CD14-positive monocyte (primary cell): Measurements from ENCODE around the gene ZCCHC14. TPM values are rescaled to one million over a fixed set of nuclear protein-coding genes. Genes with fewer than 3 reads are reported as not detected.

Experiments used
- DNase-seq, 3 donors: peaks; one replicate each; pipeline ENCODE4 v3.0.0-alpha.2; 2011 to 2022
- H2AFZ ChIP-seq: 2 replicates; pipeline ENCODE4 v1.6.0; 2012; ENCODE audit warnings: mild to moderate bottlenecking, low read depth, low read length, inconsistent platforms; ENCODE audit not compliant: insufficient read depth, poor library complexity, severe bottlenecking
- H3K27ac ChIP-seq, 2 donors: 1 replicate in 1 of 2; 2 replicates in 1 of 2; pipeline ENCODE4 v1.5.1; 2012 to 2013; ENCODE audit warnings: low read length in 2 of 2, control low read depth in 1 of 2, inconsistent platforms in 1 of 2, low read depth in 1 of 2, mild to moderate bottlenecking in 1 of 2
- H3K27me3 ChIP-seq, 2 donors: one replicate each; pipeline versions ENCODE4 v1.6.0 to v1.6.1; 2011 to 2013; ENCODE audit warnings: low read length in 2 of 2; ENCODE audit not compliant: control insufficient read depth in 2 of 2, insufficient read depth in 2 of 2
- H3K36me3 ChIP-seq, 2 donors: replicated peaks in 1 of 2; 1 replicate in 1 of 2; 2 replicates in 1 of 2; pipeline versions ENCODE4 v1.5.1 to v1.6.1; 2012 to 2013; ENCODE audit warnings: low read length in 2 of 2, control low read depth in 1 of 2, inconsistent platforms in 1 of 2, mild to moderate bottlenecking in 1 of 2; ENCODE audit not compliant: insufficient read depth in 2 of 2, control insufficient read depth in 1 of 2
- H3K4me1 ChIP-seq, 2 donors: 1 replicate in 1 of 2; 2 replicates in 1 of 2; pipeline versions ENCODE4 v1.5.1 to v1.6.1; 2012 to 2013; ENCODE audit warnings: low read length in 2 of 2, control low read depth in 1 of 2, inconsistent platforms in 1 of 2, mild to moderate bottlenecking in 1 of 2, moderate library complexity in 1 of 2; ENCODE audit not compliant: insufficient read depth in 2 of 2, control insufficient read depth in 1 of 2
- H3K4me2 ChIP-seq: replicated peaks from 2 replicates; pipeline ENCODE3; 2012; ENCODE audit warnings: low read length, moderate library complexity, mild to moderate bottlenecking; ENCODE audit not compliant: poor library complexity, severe bottlenecking; ENCODE audit errors: extremely low read depth
- H3K4me3 ChIP-seq, 3 experiments: fragments of 200-600 bp in 1 of 3; sonication (generic) in 1 of 3; replicated peaks in 1 of 3; 1 replicate in 2 of 3; 2 replicates in 1 of 3; pipeline ENCODE4 v1.5.1; 2011 to 2013; ENCODE audit warnings: low read length in 3 of 3, mild to moderate bottlenecking in 3 of 3, control low read depth in 2 of 3, low read depth in 2 of 3, inconsistent platforms in 1 of 3, moderate library complexity in 1 of 3
- H3K79me2 ChIP-seq: 2 replicates; pipeline ENCODE4 v1.6.0; 2012; ENCODE audit warnings: mild to moderate bottlenecking, control low read depth, inconsistent platforms, low read length, moderate library complexity; ENCODE audit not compliant: insufficient read depth
- H3K9ac ChIP-seq: 2 replicates; pipeline ENCODE4 v1.6.0; 2017; ENCODE audit warnings: low read length, mild to moderate bottlenecking; ENCODE audit not compliant: insufficient read depth, poor library complexity, severe bottlenecking
- H3K9me3 ChIP-seq, 2 donors: replicated peaks in 1 of 2; 1 replicate in 1 of 2; 2 replicates in 1 of 2; pipeline versions ENCODE4 v1.5.1 to v1.6.1; 2012 to 2013; ENCODE audit warnings: low read length in 2 of 2, control low read depth in 1 of 2; ENCODE audit not compliant: control insufficient read depth in 1 of 2, insufficient read depth in 1 of 2
- H4K20me1 ChIP-seq: 2 replicates; pipeline ENCODE4 v1.6.0; 2012; ENCODE audit warnings: mild to moderate bottlenecking, low read length, control low read depth, moderate library complexity; ENCODE audit not compliant: insufficient read depth
- H3K27ac Mint-ChIP-seq, 7 donors: one replicate each; pipeline ENCODE4 v1.8.0; 2020; ENCODE audit warnings: mild to moderate bottlenecking in 7 of 7, mixed read lengths in 7 of 7, moderate library complexity in 6 of 7, inconsistent platforms in 2 of 7
- H3K27me3 Mint-ChIP-seq, 3 donors: one replicate each; pipeline ENCODE4 v1.8.0; 2021 to 2022; ENCODE audit warnings: low read depth in 3 of 3, mild to moderate bottlenecking in 3 of 3, mixed read lengths in 3 of 3, moderate library complexity in 3 of 3, inconsistent platforms in 1 of 3
- H3K36me3 Mint-ChIP-seq, 2 donors: one replicate each; pipeline ENCODE4 v1.8.0; 2020; ENCODE audit warnings: mixed read lengths in 2 of 2, inconsistent platforms in 1 of 2, mild to moderate bottlenecking in 1 of 2
- H3K4me1 Mint-ChIP-seq: one replicate; pipeline ENCODE4 v1.8.0; 2020; ENCODE audit warnings: mild to moderate bottlenecking, mixed read lengths
- H3K4me3 Mint-ChIP-seq, 2 donors: one replicate each; pipeline ENCODE4 v1.8.0; 2020; ENCODE audit warnings: mild to moderate bottlenecking in 2 of 2, mixed read lengths in 2 of 2, moderate library complexity in 1 of 2
- H3K9me3 Mint-ChIP-seq, 7 donors: one replicate each; pipeline ENCODE4 v1.8.0; 2020 to 2022; ENCODE audit warnings: mixed read lengths in 7 of 7, mild to moderate bottlenecking in 6 of 7, moderate library complexity in 6 of 7, inconsistent platforms in 2 of 7
- WGBS: methylation state at CpG from one replicate; pipeline ENCODE4 v1.1.5; 2013; ENCODE audit warnings: missing lambda C conversion rate; ENCODE audit not compliant: insufficient coverage; 5-methylcytosine and 5-hydroxymethylcytosine counted together
- intact Hi-C, 2 donors: fragments of 100-400 bp; cut with micrococcal nuclease; formaldehyde crosslinking; loops; one replicate each; pipeline versions ENCODE4 v1.15.0 to v1.15.1; 2023
- polyA plus RNA-seq, 3 donors: library from polyadenylated mRNA; depleted of rRNA in 1 of 3; unstranded in 2 of 3; stranded (reverse) in 1 of 3; fragments of 300-500 nt in 2 of 3; fragments of >200 nt in 1 of 3; fragmentation: Illumina TruSeq in 2 of 3; gene quantifications; 1 replicate in 2 of 3; 2 replicates in 1 of 3; pipeline ENCODE4 v1.2.3, GENCODE V29; 2012 to 2021
- TF ChIP-seq, protein P1 (sequence below): fragments of 200-600 bp; IDR thresholded peaks from one replicate; pipeline ENCODE4 v1.8.0; 2022; ENCODE audit warnings: antibody characterized with exemption, mild to moderate bottlenecking

Gene ZCCHC14
- polyA plus RNA-seq, 3 donors = 0.11 to 4.0 (median 0.22) TPM

DNA sequence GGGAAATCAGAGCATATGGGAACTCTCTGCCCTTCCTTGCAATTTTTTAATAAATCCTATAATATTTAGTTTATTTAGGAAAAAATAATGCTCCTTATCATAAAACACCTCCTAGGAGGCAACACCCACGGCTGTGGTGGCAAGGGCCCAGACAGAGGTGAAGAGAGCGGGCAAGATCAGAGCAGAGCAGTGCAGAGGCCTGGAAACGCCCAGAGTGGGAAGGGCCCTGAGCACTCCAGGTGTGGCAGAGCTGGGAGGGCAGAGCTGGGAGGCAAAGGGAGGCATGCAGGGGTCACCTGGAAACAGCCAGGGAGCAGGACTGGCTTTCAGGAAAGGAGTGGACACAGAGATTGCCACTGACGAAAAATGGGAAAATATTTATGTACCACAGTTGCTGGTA is 126.5 kb downstream of the ZCCHC14 start:
- H4K20me1 ChIP-seq = peaks cover 82% of the 10 kb centered on the region
- no peak for DNase-seq
- peaks cover 0 to 12% of the 10 kb centered on the region in 2 donors for H3K9me3 ChIP-seq
- TF ChIP-seq, protein P1, sequence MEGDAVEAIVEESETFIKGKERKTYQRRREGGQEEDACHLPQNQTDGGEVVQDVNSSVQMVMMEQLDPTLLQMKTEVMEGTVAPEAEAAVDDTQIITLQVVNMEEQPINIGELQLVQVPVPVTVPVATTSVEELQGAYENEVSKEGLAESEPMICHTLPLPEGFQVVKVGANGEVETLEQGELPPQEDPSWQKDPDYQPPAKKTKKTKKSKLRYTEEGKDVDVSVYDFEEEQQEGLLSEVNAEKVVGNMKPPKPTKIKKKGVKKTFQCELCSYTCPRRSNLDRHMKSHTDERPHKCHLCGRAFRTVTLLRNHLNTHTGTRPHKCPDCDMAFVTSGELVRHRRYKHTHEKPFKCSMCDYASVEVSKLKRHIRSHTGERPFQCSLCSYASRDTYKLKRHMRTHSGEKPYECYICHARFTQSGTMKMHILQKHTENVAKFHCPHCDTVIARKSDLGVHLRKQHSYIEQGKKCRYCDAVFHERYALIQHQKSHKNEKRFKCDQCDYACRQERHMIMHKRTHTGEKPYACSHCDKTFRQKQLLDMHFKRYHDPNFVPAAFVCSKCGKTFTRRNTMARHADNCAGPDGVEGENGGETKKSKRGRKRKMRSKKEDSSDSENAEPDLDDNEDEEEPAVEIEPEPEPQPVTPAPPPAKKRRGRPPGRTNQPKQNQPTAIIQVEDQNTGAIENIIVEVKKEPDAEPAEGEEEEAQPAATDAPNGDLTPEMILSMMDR = no peak
- intact Hi-C loops = no loop called here
- H3K4me1 ChIP-seq = peaks cover 13 to 18% of the 10 kb centered on the region in 2 donors
- H3K4me2 ChIP-seq = no peak overlapping the region
- peaks cover 0 to 32% (median 7%) of the 10 kb centered on the region in 7 donors for H3K9me3 Mint-ChIP-seq
- peak overlapping the region in 1 of 7 donors; percentile 6 for H3K27ac Mint-ChIP-seq
- H3K79me2 ChIP-seq = no peaks in the 10 kb centered on the region
- peaks cover 25% of the 10 kb centered on the region for H3K4me1 Mint-ChIP-seq
- H2AFZ ChIP-seq = no peak overlapping the region
- peaks cover 50 to 81% of the 10 kb centered on the region in 2 donors for H3K27me3 ChIP-seq
- H3K27ac ChIP-seq = no peak overlapping the region
- H3K36me3 ChIP-seq = peaks cover 0 to 4% of the 10 kb centered on the region in 2 donors
- H3K36me3 Mint-ChIP-seq = peaks cover 44 to 51% of the 10 kb centered on the region in 2 donors
- H3K4me3 ChIP-seq = no peak overlapping the region
- H3K4me3 Mint-ChIP-seq = peak overlapping the region in 1 of 2 donors; percentile 82
- H3K9ac ChIP-seq = no peak overlapping the region
- peaks cover 83 to 94% (median 85%) of the 10 kb centered on the region in 3 donors for H3K27me3 Mint-ChIP-seq
- WGBS = 97% methylated on average over 4 of the region's 4 CpGs

DNA sequence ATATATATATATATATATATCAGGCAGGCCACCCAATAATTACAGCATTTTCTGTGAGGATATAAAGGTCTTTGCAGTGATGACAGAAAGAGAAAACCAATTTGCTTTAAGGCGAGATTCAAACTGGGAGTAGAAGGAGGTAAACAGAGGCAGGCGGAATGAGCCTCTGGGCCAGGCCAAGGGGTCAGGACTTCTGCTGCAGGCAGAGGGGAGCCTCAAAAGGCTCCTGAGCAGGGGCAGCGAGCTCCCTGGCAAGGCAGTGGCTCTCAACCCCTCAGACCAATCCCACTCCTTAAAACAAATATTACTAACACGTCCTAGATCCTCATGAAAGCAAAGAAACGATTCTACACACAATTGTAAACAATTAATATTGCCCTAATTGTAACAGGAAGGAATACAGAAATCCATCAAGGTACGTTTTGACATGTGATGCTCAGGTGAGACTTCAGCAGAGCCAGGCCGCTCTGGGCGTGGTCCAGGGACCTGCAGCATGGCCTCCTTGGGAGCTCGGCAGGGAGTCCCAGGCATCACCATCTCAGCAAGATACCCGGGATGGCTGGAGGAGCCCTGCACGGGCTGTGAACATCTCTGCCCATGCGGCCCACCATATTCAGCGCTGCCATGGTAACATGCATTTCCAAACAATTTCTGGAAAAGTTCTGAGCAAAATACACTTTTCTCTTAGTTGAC is 127.7 kb downstream of the ZCCHC14 start:
- Histone ChIP-seq H3K79me2 (no peaks in the 10 kb centered on the region), H3K9ac (no peak overlapping the region), H3K27ac (no peak overlapping the region), H3K4me1 (peaks cover 13 to 18% of the 10 kb centered on the region in 2 donors), H2AFZ (no peak overlapping the region), H3K36me3 (peaks cover 0 to 4% of the 10 kb centered on the region in 2 donors), H3K4me3 (no peak overlapping the region), H4K20me1 (peaks cover 81% of the 10 kb centered on the region), H3K27me3 (peaks cover 39 to 77% of the 10 kb centered on the region in 2 donors), H3K9me3 (peaks cover 0 to 8% of the 10 kb centered on the region in 2 donors), H3K4me2 (no peak overlapping the region)
- intact Hi-C loops = no loop called here
- H3K4me1 Mint-ChIP-seq = peaks cover 25% of the 10 kb centered on the region
- peak overlapping the region in 1 of 2 donors; percentile 82 for H3K4me3 Mint-ChIP-seq
- WGBS = 97% methylated on average over 11 of the region's 13 CpGs
- H3K27ac Mint-ChIP-seq = no peak overlapping the region
- H3K36me3 Mint-ChIP-seq = peaks cover 49 to 58% of the 10 kb centered on the region in 2 donors
- peaks cover 77 to 93% (median 82%) of the 10 kb centered on the region in 3 donors for H3K27me3 Mint-ChIP-seq
- peaks cover 0 to 28% (median 6%) of the 10 kb centered on the region in 7 donors for H3K9me3 Mint-ChIP-seq
- TF ChIP-seq, protein P1 = no peak
- no peak for DNase-seq
